NCI-H524 (cell line): ENCODE data around the gene APOBR.
"Not testable (repeated sequence)": the region's sequence is repeated elsewhere in the genome, so short reads cannot be mapped to it uniquely, and the experiment has no call there.

Experiments used
- DNase-seq, 2 experiments: peaks; one replicate each; lab custom pipeline; 2025; lab: John Stamatoyannopoulos, UW

The APOBR gene

GRCh38 chr16:28527100-28527785 lies 32.8 kb downstream of the APOBR start:
- DNase-seq: not testable (repeated sequence)

GRCh38 chr16:28527985-28528384 lies 33.5 kb downstream of the APOBR start:
- no peak for DNase-seq

DNA sequence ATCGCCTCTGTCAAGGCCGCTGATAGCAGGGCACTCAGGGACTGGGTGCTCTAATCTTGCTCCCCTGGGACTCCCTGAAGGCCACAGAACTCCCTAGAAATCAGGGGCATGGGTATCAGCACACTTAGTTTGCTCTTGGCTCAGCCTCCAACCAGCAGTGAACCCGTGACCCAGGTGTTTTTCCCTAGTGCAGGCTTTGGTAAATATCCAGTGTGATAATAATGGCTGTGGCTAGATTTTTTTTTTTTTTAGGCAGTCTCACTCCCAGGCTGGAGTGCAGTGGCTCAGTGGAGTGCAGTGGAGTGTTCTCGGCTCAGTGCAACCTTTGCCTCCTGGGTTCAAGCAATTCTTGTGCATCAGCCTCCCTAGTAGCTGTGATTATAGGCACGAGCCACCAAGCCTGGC lies 34.0 kb downstream of the APOBR start:
- DNase-seq: no peak

DNA sequence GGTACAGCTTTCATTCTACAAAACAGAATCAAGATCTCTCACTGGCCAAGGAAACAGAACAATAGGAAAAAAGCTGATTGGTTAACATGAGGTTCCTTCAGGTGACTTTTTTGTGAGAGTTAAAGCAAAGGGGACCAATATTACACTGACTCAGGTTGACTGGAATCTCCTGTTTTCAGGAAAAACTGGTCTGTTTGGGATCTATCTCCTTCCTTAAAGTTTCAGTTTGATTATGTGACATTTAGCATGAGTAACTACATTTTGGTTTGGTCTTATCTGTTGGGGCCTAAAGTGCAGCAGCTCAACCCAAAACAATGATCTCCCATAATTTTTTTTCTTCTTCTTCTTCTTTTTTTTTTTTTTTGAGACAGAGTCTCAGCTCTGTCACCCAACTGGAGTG lies 34.7 kb downstream of the APOBR start:
- no peak for DNase-seq

GRCh38 chr16:28531777-28532744 lies 37.6 kb downstream of the APOBR start:
- no peak for DNase-seq

- DNase-seq: no peak
Observed at GRCh38 chr16:28532940-28533647, 38.7 kb downstream of the APOBR start.

DNA sequence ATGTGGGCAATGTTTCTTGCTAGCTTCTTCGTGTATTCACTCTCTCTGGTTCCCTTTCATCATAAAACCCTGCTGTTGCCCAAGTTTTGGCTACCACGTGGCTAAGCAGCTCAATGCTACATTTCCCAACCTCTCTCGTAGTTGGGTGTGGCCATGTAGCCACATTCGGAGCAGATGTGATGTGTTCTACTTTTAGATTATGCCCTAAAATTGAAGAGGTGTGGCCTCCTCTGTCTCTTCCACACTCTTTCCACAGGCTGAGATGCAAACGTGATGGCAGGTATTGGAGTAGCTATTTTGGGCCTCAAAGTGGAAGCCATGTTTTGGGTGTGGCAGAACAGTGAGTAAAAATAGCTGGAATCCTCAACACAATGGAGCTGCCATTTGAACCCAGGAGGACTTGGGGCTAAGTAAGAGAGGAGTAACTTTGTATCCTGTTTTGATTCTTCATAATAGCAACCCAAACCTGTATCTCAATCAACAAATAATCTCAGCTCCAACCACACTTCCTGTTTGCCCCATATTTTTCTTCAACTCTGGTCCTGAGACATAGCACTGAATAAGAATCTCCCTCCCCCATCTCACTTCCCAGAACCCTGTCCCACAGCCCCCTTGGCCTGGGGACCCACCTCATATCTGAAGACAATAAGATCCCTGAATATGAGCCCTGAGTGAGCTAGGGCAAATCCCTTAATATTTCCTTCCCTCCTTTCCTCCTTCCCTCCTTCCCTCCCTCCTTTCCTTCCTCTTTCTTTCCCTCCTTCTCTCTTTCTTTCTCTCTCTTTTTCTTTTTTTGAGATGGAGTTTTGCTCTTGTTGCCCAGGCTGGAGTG lies 40.3 kb downstream of the APOBR start:
- DNase-seq: no peak

- no peak for DNase-seq
Observed at GRCh38 chr16:28537076-28537475, 42.6 kb downstream of the APOBR start.

GRCh38 chr16:28537964-28538732 lies 43.7 kb downstream of the APOBR start:
- no peak for DNase-seq

DNA sequence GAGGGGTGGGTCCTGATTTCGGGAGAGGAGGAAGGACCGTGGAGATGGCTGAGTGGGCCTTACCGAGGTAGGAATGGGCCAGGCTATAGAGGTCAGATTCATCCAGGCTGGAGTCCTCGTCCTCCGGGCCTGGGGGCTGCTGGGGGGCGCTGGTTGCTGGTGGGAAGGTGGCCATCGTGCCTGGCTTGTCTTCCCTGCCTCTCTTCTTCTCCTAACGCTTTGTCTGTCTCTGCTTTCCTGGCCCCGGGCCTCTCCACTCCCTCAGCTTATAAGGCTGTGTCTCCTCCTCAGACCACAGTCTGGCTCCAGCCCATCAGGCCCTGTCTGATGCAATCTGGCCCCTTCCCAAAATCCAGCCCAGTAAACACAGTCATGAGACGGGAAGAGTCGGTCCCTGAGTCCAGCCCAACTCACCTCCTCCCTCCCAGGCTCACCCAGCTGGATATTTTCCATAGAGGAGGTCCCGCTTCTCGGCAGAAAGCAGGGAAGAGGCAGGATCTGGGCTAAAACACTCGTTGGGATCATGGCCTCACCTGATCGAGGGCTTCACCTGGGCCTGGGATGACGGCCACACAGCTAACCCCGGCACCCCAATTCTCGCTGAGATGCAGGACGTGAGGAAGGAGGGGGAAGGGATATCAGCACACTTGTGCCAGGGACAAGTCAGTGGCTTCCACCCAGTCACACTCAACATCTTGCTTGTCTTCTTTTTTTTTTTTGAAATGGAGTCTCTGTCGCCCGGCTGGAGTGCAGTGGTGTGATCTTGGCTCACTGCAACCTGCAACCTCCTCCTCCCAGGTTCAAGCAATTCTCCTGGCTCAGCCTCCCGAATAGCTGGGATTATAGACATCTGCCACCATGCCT lies 44.5 kb downstream of the APOBR start, which contains the start of gene NUPR1:
NUPR1 (minus strand) TSS at position 242 of the 864 bp plus-strand sequence; CDS start at position 175, 67 bp downstream.
- DNase-seq: no peak

DNA sequence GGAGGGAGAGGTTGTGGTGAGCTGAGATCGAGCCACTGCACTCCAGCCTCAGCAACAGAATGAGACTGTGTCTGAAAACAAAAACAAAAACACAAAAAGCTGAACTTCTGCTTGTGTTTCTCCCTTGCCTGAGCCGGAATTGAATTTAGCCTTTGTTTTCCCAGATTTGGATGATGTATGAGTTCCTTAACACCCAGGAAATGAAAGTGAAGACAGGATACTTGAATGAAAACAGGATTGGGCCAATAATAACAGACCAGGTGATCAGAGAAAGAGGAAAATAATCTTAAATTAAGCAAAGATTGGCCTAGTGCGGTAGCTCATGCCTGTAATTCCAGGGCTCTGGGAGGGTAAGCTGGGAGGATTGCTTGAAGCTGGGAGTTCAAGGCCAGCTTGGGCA lies 45.9 kb downstream of the APOBR start:
- no peak for DNase-seq

DNA sequence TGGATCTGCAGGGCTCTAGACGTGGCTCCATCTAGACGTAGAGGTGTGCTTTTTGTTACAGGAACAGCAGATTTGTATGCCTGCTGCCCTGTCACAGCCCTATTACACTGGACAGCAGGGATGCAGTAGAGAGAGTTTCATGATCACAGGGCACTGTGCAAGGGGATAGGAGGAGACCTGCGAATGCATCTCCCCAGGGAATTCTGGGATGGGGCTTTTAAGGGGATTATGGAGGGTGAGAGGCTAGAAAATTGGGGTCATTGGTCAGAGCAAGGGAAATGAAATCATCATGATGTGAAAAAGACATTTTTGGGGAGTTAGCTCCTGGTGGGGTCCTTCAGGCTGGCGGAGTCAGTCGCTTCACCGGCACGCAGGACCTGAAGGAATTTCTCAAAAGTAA lies 48.2 kb downstream of the APOBR start:
- DNase-seq: no peak

GRCh38 chr16:28543072-28543471 lies 48.6 kb downstream of the APOBR start:
- no peak for DNase-seq

GRCh38 chr16:28544998-28545397 lies 50.6 kb downstream of the APOBR start:
- no peak for DNase-seq

GRCh38 chr16:28545964-28546363 lies 51.5 kb downstream of the APOBR start:
- not testable (repeated sequence) for DNase-seq

DNA sequence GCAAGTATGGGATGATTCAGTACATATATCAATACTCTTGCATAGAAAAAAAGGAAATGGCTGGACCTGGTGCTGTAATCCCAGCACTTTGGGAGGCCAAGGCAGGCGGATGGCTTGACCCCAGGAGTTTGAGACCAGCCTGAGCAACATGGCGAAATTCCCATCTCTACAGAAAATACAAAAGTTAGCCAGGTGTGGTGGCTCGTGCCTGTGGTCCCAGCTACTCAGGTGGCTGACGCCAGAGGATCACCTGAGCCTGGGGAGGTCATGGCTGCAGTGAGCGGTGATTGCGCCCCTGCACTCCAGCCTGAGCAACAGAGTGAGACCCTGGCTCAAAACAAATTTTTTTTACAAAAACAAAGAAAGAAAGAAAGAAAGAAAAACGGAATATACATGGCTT lies 52.2 kb downstream of the APOBR start:
- no peak for DNase-seq

DNA sequence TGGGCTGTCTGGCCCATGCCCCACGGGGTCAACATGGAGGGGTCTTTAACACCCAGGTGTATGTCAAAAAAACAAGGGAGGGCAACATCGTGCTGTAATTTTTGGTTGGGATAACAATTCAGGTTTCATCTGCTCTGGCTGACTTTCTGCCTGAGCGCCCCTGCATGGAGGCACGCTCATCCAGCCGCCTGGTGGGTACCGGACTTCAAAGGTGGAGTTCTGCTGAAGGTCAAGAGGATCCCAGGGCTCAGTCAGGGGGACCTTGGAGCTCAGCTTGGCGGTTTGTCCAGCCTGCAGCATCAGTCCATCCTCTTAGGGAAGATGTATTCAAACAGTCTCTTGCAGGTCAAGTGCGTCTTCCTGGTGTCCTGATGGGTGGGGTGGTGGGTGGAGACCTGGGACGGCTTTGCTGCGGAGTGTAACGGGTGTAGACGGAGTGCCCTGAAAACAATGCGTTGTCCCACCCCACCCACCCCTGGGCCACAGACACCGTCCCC lies 53.9 kb downstream of the APOBR start:
- DNase-seq: no peak
